ENCODE results near the gene DTNBP1. TPM values are rescaled to one million over a fixed set of nuclear protein-coding genes. Genes with fewer than 3 reads are reported as not detected.
"Not testable (repeated sequence)": the region's sequence is repeated elsewhere in the genome, so short reads cannot be mapped to it uniquely, and the experiment has no call there.

The DTNBP1 gene
- total and polyA plus RNA-seq, 2 of the 8 experiments (the other 6 are each of a cell fraction or from before 2014, with no cell fraction given) = 13.5 to 22.1 TPM

- H3K4me1 ChIP-seq (replicated peaks in 1 of 4; ENCODE audit: control insufficient read depth in 3 of 4, insufficient read depth in 4 of 4, low read length in 3 of 4); H2BK20ac ChIP-seq (ENCODE audit: low read length); H2BK120ac ChIP-seq (replicated peaks; ENCODE audit: low read depth, low read length); H3K14ac ChIP-seq (ENCODE audit: insufficient read length); DNase-seq (ENCODE audit: low read depth in 1 of 2, low spot score in 2 of 2); H3K36me3 ChIP-seq (ENCODE audit: control insufficient read depth in 2 of 4, insufficient read depth in 4 of 4, low read length in 3 of 4); H3K4ac ChIP-seq (replicated peaks; ENCODE audit: insufficient read length, low read depth, low read length); H3K27ac ChIP-seq (ENCODE audit: low read depth, low read length); H4K5ac ChIP-seq (ENCODE audit: insufficient read length, low read depth, low read length); H2BK5ac ChIP-seq (ENCODE audit: low read depth, low read length); H4K20me1 ChIP-seq (replicated peaks in 1 of 2; ENCODE audit: control insufficient read depth in 1 of 2, insufficient read depth in 2 of 2, low read length in 2 of 2); H3K9me3 ChIP-seq (ENCODE audit: insufficient read depth in 2 of 2, low read depth in 1 of 2, low read length in 1 of 2); H2BK12ac ChIP-seq (ENCODE audit: low read depth, low read length); H2AFZ ChIP-seq (ENCODE audit: low read length); H3K79me2 ChIP-seq (ENCODE audit: control insufficient read depth in 1 of 2, insufficient read depth in 2 of 2, low read length in 2 of 2); H3K79me1 ChIP-seq (ENCODE audit: low read depth, low read length); H3K56ac ChIP-seq (replicated peaks; ENCODE audit: insufficient read length, low read depth, low read length); H4K8ac ChIP-seq (ENCODE audit: extremely low read depth, insufficient read depth, low read length); CTCF ChIA-PET (ENCODE audit: partially characterized antibody); H3K4me3 ChIP-seq (ENCODE audit: extremely low read depth in 1 of 4, insufficient read depth in 2 of 4, low read depth in 3 of 4, low read length in 4 of 4); H3K4me2 ChIP-seq (ENCODE audit: insufficient read depth in 1 of 2, low read depth in 2 of 2, low read length in 2 of 2); H3K18ac ChIP-seq (ENCODE audit: extremely low read depth, low read length); H2BK15ac ChIP-seq (ENCODE audit: low read length); H3K23ac ChIP-seq (ENCODE audit: insufficient read length); H4K91ac ChIP-seq (replicated peaks; ENCODE audit: insufficient read length, low read length); FAIRE-seq; H3K23me2 ChIP-seq (ENCODE audit: low read depth, low read length); H3K9ac ChIP-seq (replicated peaks in 1 of 4; ENCODE audit: extremely low read depth in 1 of 4, low read depth in 3 of 4, low read length in 3 of 4); H2AK5ac ChIP-seq (ENCODE audit: low read depth, low read length); POLR2A ChIA-PET (ENCODE audit: partially characterized antibody); H3K27me3 ChIP-seq (replicated peaks in 1 of 4; ENCODE audit: control insufficient read depth in 3 of 4, extremely low read depth in 1 of 4, insufficient read depth in 3 of 4, low read length in 3 of 4): not testable (repeated sequence)
- WGBS, 2 experiments (ENCODE audit: extremely low coverage in 1 of 2, insufficient coverage in 1 of 2, insufficient read length in 1 of 2, insufficient replicate concordance in 2 of 2, low coverage in 1 of 2, low lambda C conversion rate in 2 of 2, missing lambda C conversion rate in 1 of 2) = 88% methylated on average over 7 of the region's 7 CpGs; no CpG with 5 or more reads in 1 of the 2 experiments
Observed at GRCh38 chr6:15650004-15650559, 12.7 kb downstream of the DTNBP1 start.
